HFF-Myc (cell line): Measurements from ENCODE around the gene CASP14.
"Not testable (repeated sequence)": the region's sequence is repeated elsewhere in the genome, so short reads cannot be mapped to it uniquely, and the experiment has no call there.

Experiments used
- DNase-seq: peaks from one replicate; pipeline ENCODE4 v3.0.0-alpha.2; 2011; ENCODE audit warnings: low read depth; ENCODE audit errors: extremely low read depth
- H3K4me3 ChIP-seq: replicated peaks from 2 replicates; pipeline ENCODE4 v1.5.1; 2011; ENCODE audit warnings: low read depth, mild to moderate bottlenecking, control low read depth, low read length
- CTCF ChIP-seq: IDR thresholded peaks from 2 replicates; pipeline ENCODE4 v1.5.1; 2012; ENCODE audit warnings: mild to moderate bottlenecking, low read depth, low read length, control low read depth; ENCODE audit errors: missing control alignments

The CASP14 gene

GRCh38 chr19:15048885-15049541, at the start of gene CASP14:
Gene CASP14 (plus strand): TSS chr19:15049480. CDS start chr19:15052252, 2,772 bp downstream.
- H3K4me3 ChIP-seq = no peak within 1 kb of the TSS
- no peak for DNase-seq

GRCh38 chr19:15008308-15008707, 41.0 kb upstream of the CASP14 start:
- no peak overlapping the region for H3K4me3 ChIP-seq
- no peak for DNase-seq
- TF ChIP-seq CTCF = no peak

More at GRCh38 chr19:15048885-15049541, at the start of gene CASP14:
- no peak for TF ChIP-seq CTCF

DNA sequence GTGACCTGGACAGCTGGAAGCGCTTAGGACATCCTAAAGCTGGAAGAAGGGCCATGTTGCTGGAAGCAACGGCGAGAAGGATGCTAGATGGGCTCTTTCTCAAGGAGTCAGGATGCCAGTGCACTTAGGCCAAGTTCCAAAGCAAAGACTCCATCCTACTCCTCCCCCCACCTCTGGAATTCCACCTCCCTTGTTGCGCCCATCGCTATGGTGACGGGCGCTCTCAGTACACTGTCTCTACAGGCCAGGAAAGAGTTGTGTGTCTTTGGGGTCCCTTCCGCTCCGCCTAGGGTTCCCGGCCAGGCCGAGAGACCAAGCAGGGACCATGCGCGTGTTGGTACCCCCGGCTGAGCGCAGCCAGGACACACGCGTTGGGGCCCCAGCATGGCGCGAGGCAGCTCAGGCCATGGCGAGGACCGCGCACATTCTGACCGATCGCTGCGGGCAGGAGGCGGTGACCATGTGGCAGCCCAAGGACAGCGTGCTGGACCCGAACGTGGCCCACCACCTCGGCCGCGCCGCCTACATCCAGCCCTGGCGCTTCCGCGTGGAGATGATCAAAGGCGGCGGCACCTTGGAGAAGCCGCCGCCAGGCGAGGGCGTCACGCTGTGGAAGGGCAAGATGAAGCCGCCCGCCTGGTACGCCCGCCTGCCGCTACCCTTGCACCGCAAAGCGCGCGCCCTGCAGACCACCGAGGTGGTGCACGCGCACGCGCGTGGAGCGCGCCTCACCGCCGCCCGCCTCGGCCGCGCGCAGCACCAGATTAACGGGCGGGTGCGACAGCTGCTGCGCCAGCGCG, 38.6 kb upstream of the CASP14 start:
- no peak for DNase-seq
- no peak for TF ChIP-seq CTCF
- no peak overlapping the region for H3K4me3 ChIP-seq

DNA sequence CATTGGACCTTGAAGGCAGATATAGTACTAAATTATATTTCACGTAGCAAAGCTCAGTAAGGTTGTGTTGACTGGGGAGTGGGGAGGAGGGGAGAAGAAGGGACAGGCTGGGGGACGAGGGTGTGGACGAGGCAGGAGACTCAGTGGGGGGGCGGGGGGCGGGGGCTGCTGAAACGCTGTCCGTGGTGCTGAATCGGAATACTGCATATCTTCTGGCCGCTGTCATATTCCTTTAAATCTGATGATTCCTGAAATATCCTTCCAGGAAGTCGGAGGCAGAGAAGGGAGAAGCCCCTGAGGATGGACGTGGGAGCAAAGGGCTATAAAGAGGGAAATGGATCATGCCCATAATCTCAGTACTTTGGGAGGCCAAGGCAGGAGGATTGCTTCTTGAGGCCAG, 34.7 kb upstream of the CASP14 start:
- no peak for DNase-seq
- TF ChIP-seq CTCF = no peak
- H3K4me3 ChIP-seq = no peak overlapping the region

DNA sequence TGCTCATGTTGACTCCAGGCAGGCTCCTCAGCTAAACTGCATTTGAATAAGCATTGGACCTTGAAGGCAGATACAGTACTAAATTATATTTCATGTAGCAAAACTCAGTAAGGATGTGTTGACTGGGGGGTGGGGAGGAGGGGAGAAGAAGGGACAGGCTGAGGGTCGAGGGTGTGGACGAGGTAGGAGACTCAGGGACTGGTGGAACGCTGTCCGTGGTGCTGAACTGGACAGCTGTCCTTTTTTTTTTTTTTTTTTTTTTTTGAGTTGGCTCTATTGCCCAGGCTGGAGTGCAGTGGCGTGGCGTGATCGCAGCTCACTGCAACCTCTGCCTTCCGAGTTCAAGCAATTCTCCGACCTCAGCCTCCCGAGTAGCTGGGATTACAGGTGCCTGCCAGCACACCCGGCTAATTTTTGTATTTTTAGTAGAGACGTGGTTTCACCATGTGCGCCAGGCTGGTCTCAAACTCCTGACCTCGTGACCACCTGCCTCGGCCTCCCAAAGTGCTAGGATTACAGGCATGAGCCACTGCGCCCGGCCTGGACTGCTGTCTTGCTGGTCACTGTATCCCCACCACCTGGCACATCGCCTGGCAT, 33.2 kb upstream of the CASP14 start:
- H3K4me3 ChIP-seq = no peak overlapping the region
- TF ChIP-seq CTCF = no peak
- DNase-seq = no peak

- DNase-seq, H3K4me3 ChIP-seq: not testable (repeated sequence)
These were observed 30.4 kb upstream of the CASP14 start for GRCh38 chr19:15018836-15019235.
